NT2/D1 (cell line): ENCODE results near the gene GALNT6.

ENCODE experiments used
- DNase-seq: peaks from one replicate; pipeline ENCODE4 v3.0.0-alpha.2; 2011; ENCODE audit warnings: low read depth, low spot score
- H3K27me3 ChIP-seq: 2 replicates; pipeline ENCODE4 v1.6.0; 2011; ENCODE audit warnings: mild to moderate bottlenecking; ENCODE audit not compliant: insufficient read length, insufficient read depth
- H3K36me3 ChIP-seq: 2 replicates; pipeline ENCODE4 v1.6.1; 2011; ENCODE audit warnings: mild to moderate bottlenecking, low read length, mixed read lengths; ENCODE audit not compliant: insufficient read depth, insufficient read length
- H3K4me1 ChIP-seq: 2 replicates; pipeline ENCODE4 v1.5.1; 2011; ENCODE audit not compliant: insufficient read depth, insufficient read length
- H3K4me3 ChIP-seq: 2 replicates; pipeline ENCODE4 v1.5.1; 2011; ENCODE audit warnings: low read depth; ENCODE audit not compliant: insufficient read length
- H3K9ac ChIP-seq: 2 replicates; pipeline ENCODE4 v1.6.0; 2011; ENCODE audit warnings: low read depth; ENCODE audit not compliant: insufficient read length
- H3K9me3 ChIP-seq: 2 replicates; pipeline ENCODE4 v1.5.1; 2011; ENCODE audit warnings: mild to moderate bottlenecking, low read length; ENCODE audit not compliant: insufficient read depth
- SUZ12 ChIP-seq: IDR thresholded peaks from 2 replicates; pipeline ENCODE4 v1.6.1; 2011; ENCODE audit not compliant: insufficient read length, insufficient read depth; ENCODE audit errors: extremely low read depth
- YY1 ChIP-seq: IDR thresholded peaks from 2 replicates; pipeline ENCODE4 v1.6.1; 2011; ENCODE audit not compliant: insufficient read length, insufficient read depth
- ZNF274 ChIP-seq: IDR thresholded peaks from 2 replicates; pipeline ENCODE4 v1.6.1; 2011; ENCODE audit warnings: mild to moderate bottlenecking, low read depth, low read length

GALNT6 gene

GRCh38 chr12:51306507-51306906 lies 84.7 kb downstream of the GALNT6 start:
- Histone ChIP-seq H3K9ac (no peak overlapping the region), H3K27me3 (no peaks in the 10 kb centered on the region), H3K9me3 (no peaks in the 10 kb centered on the region), H3K4me1 (no peaks in the 10 kb centered on the region), H3K4me3 (no peak overlapping the region), H3K36me3 (no peaks in the 10 kb centered on the region)
- DNase-seq, result no peak
- no peak for TF ChIP-seq YY1
- no peak for TF ChIP-seq ZNF274
- TF ChIP-seq SUZ12, result no peak
